Subcutaneous adipose tissue (tissue), 4 donors: Measurements from ENCODE around the gene HNRNPUL2. TPM values are rescaled to one million over a fixed set of nuclear protein-coding genes. Genes with fewer than 3 reads are reported as not detected.

Experiments
- small RNA-seq: library from RNA; depleted of rRNA; stranded (forward); fragments of <200 nt; gene quantifications from one replicate; pipeline ENCODE3, GENCODE V24; 2016
- total RNA-seq, 4 donors: library from RNA; depleted of rRNA; stranded (reverse); fragments of >200 nt; gene quantifications; one replicate each; pipeline ENCODE4 v1.1.0, GENCODE V29; 2016
- TF ChIP-seq, protein P1 (sequence below): fragments of 450-650 bp; IDR thresholded peaks from one replicate; pipeline ENCODE4 v1.5.1; 2016; ENCODE audit warnings: low read depth, mild to moderate bottlenecking, control low read depth, antibody characterized with exemption, moderate library complexity

HNRNPUL2 gene
- total RNA-seq, 4 donors from 2014 or later, result 21.2 to 35.2 (median 29.3) TPM

GRCh38 chr11:62665599-62666258, 61.5 kb downstream of the HNRNPUL2 start:
- TF ChIP-seq, protein P1, sequence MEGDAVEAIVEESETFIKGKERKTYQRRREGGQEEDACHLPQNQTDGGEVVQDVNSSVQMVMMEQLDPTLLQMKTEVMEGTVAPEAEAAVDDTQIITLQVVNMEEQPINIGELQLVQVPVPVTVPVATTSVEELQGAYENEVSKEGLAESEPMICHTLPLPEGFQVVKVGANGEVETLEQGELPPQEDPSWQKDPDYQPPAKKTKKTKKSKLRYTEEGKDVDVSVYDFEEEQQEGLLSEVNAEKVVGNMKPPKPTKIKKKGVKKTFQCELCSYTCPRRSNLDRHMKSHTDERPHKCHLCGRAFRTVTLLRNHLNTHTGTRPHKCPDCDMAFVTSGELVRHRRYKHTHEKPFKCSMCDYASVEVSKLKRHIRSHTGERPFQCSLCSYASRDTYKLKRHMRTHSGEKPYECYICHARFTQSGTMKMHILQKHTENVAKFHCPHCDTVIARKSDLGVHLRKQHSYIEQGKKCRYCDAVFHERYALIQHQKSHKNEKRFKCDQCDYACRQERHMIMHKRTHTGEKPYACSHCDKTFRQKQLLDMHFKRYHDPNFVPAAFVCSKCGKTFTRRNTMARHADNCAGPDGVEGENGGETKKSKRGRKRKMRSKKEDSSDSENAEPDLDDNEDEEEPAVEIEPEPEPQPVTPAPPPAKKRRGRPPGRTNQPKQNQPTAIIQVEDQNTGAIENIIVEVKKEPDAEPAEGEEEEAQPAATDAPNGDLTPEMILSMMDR, result no peak

- TF ChIP-seq, protein P1, result no peak
Measured at GRCh38 chr11:62665075-62665598, 62.1 kb downstream of the HNRNPUL2 start, which contains the start of the genes C11orf98 and CSKMT. TSS of gene C11orf98 (minus strand) at chr11:62665210. CDS start at chr11:62665169, 41 bp downstream. TSS of gene CSKMT (plus strand) at chr11:62665312. CDS start at chr11:62665880, 568 bp downstream.

- TF ChIP-seq, protein P1, result no peak
Measured at GRCh38 chr11:62664405-62665074, 62.7 kb downstream of the HNRNPUL2 start.

Small RNAs within 50 kb of the gene (small RNA-seq; reads per million reads assigned to genes)
- not detected for gene SNORA57

Other genes with a start within 250 kb of the HNRNPUL2 start
- gene AHNAK, start 180.7 kb downstream of the HNRNPUL2 start, total RNA-seq, result 1,000 to 10,000 TPM; 1,199 to 1,973 (median 1,368) TPM
- gene EEF1G, start 153.6 kb downstream of the HNRNPUL2 start, total RNA-seq, result 1,000 to 10,000 TPM in 3 of 4 donors, 100 to 1,000 TPM in 1; 650 to 1,310 (median 1,178) TPM
- 10 to 100 TPM in 1 of 4 donors, 1 to 10 TPM in 3; 3.4 to 13.4 (median 7.9) TPM for gene TUT1, start 135.9 kb downstream of the HNRNPUL2 start, total RNA-seq
- 10 to 100 TPM; 50.9 to 87.4 (median 61.6) TPM for gene MTA2, start 125.6 kb downstream of the HNRNPUL2 start, total RNA-seq
- 100 to 1,000 TPM in 1 of 4 donors, 10 to 100 TPM in 3; 22.2 to 130 (median 39.7) TPM for gene EML3, start 114.7 kb downstream of the HNRNPUL2 start, total RNA-seq
- gene ROM1, start 114.2 kb downstream of the HNRNPUL2 start, total RNA-seq, result 10 to 100 TPM in 1 of 4 donors, 1 to 10 TPM in 3; 1.1 to 11.2 (median 5.5) TPM
- 10 to 100 TPM; 13.5 to 29.5 (median 24.2) TPM for gene B3GAT3, start 105.5 kb downstream of the HNRNPUL2 start, total RNA-seq
- 100 to 1,000 TPM in 2 of 4 donors, 10 to 100 TPM in 2; 79.4 to 118 (median 104) TPM for gene GANAB, start 80.8 kb downstream of the HNRNPUL2 start, total RNA-seq
- 10 to 100 TPM in 3 of 4 donors, 1 to 10 TPM in 1; 7.7 to 14.3 (median 11.3) TPM for gene INTS5, start 74.2 kb downstream of the HNRNPUL2 start, total RNA-seq
- 10 to 100 TPM; 13.7 to 47.1 (median 35.9) TPM for gene C11orf98, start 62.2 kb downstream of the HNRNPUL2 start, total RNA-seq
- gene CSKMT, start 62.1 kb downstream of the HNRNPUL2 start, total RNA-seq, result 1 to 10 TPM; 2.4 to 9.6 (median 7.7) TPM
- 10 to 100 TPM in 1 of 4 donors, 1 to 10 TPM in 3; 4.2 to 10.9 (median 8.7) TPM for gene UQCC3, start 55.8 kb downstream of the HNRNPUL2 start, total RNA-seq
- gene LBHD1, start 55.2 kb downstream of the HNRNPUL2 start, total RNA-seq, result 10 to 100 TPM in 1 of 4 donors, 1 to 10 TPM in 3; 3.8 to 10.6 (median 5.5) TPM
- gene UBXN1, start 48.4 kb downstream of the HNRNPUL2 start, total RNA-seq, result 100 to 1,000 TPM; 113 to 235 (median 142) TPM
- 10 to 100 TPM; 17.3 to 42.2 (median 32.3) TPM for gene LRRN4CL, start 37.9 kb downstream of the HNRNPUL2 start, total RNA-seq
- 100 to 1,000 TPM in 1 of 4 donors, 10 to 100 TPM in 3; 44.5 to 106 (median 48.4) TPM for gene BSCL2, start 20.0 kb downstream of the HNRNPUL2 start, total RNA-seq
- under 1 TPM in 1 of 4 donors, not detected in 3; 0.88 TPM for gene GNG3, start 19.8 kb downstream of the HNRNPUL2 start, total RNA-seq
- gene TTC9C, start 1.0 kb upstream of the HNRNPUL2 start, total RNA-seq, result 10 to 100 TPM; 17.5 to 57.4 (median 20.3) TPM
- 1 to 10 TPM; 3.9 to 7.7 (median 6.9) TPM for gene ZBTB3, start 26.7 kb upstream of the HNRNPUL2 start, total RNA-seq
- 10 to 100 TPM; 46.9 to 75.8 (median 65.3) TPM for gene POLR2G, start 34.1 kb upstream of the HNRNPUL2 start, total RNA-seq
- 10 to 100 TPM; 12.1 to 25.8 (median 15.6) TPM for gene TAF6L, start 43.9 kb upstream of the HNRNPUL2 start, total RNA-seq
- 10 to 100 TPM; 37.7 to 74.0 (median 49.6) TPM for gene TMEM179B, start 59.9 kb upstream of the HNRNPUL2 start, total RNA-seq
- gene TMEM223, start 64.5 kb upstream of the HNRNPUL2 start, total RNA-seq, result 10 to 100 TPM; 14.5 to 22.6 (median 19.3) TPM
- gene NXF1, start 78.0 kb upstream of the HNRNPUL2 start, total RNA-seq, result 10 to 100 TPM; 51.2 to 68.8 (median 55.1) TPM
- gene STX5, start 104.6 kb upstream of the HNRNPUL2 start, total RNA-seq, result 10 to 100 TPM; 21.2 to 38.8 (median 29.9) TPM
- gene TEX54, start 105.4 kb upstream of the HNRNPUL2 start, total RNA-seq, result not detected
- 10 to 100 TPM; 23.8 to 41.6 (median 34.5) TPM for gene WDR74, start 112.1 kb upstream of the HNRNPUL2 start, total RNA-seq
- gene SLC3A2, start 153.4 kb upstream of the HNRNPUL2 start, total RNA-seq, result 100 to 1,000 TPM; 104 to 163 (median 125) TPM
- not detected for gene CHRM1, start 193.9 kb upstream of the HNRNPUL2 start, total RNA-seq